Measurements from ENCODE around the gene DBR1.

The DBR1 gene

DNA sequence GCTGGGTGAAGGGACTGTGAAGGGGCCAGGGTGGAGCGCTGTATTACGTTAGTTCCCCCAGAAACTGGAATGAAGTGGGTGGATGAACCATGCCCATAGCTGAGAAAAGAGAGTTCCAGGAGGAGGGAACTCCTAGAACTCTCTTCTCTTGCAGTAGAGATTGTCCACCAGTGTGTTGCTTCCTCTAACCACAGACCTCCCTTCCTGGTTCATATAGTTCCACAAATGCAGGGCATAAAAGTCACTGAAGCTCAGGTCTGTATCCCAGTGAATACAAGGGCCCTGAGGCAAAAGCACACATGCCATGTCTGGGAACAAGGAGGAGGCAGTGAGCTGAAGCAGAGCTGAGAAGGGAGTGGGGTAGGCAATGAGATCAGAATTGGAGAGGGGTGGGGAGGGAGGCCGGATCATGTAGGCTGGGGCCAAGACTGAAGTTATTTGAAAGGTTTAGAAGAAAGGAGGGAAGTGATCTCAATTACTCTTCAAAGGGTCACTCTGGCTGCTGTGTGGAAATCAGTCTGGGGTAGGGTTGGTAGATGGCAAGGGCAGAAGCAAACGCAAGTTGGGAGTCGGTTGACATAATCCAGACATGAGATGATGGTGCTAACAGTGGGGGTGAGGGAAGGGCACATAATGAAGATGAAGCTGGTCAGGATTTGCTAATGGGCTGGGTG lies 49.0 kb downstream of the DBR1 start:
- H3K4ac ChIP-seq (ENCODE audit: low read depth, low read length), result no peak overlapping the region
- no peak overlapping the region for H3K27ac ChIP-seq (ENCODE audit: low read depth, low read length)
- H4K8ac ChIP-seq (ENCODE audit: low read depth, low read length), result no peak overlapping the region
- no peak overlapping the region for H3K9ac ChIP-seq (ENCODE audit: low read length)
- no peak overlapping the region for H3K18ac ChIP-seq (ENCODE audit: low read length)
- H2BK120ac ChIP-seq (ENCODE audit: low read depth, low read length), result no peak overlapping the region
- H3K79me2 ChIP-seq (ENCODE audit: control insufficient read depth, insufficient read depth, low read length), result no peaks in the 10 kb centered on the region
- DNase-seq, result no peak
- H3K56ac ChIP-seq (ENCODE audit: low read length), result no peak overlapping the region
- H3K4me1 ChIP-seq (ENCODE audit: control insufficient read depth, low read depth, low read length), result no peaks in the 10 kb centered on the region
- H3K23ac ChIP-seq (ENCODE audit: low read length), result no peak overlapping the region
- H3K36me3 ChIP-seq (ENCODE audit: control insufficient read depth, insufficient read depth, low read length), result no peaks in the 10 kb centered on the region
- H3K27me3 ChIP-seq (ENCODE audit: insufficient read depth, low read length, poor library complexity), result no peaks in the 10 kb centered on the region
- H3K4me2 ChIP-seq (ENCODE audit: low read length), result no peak overlapping the region
- H2BK5ac ChIP-seq (ENCODE audit: low read length), result no peak overlapping the region
- no peak overlapping the region for H4K5ac ChIP-seq (ENCODE audit: low read length)
- H2AK5ac ChIP-seq (ENCODE audit: low read length), result no peak overlapping the region
- H3K79me1 ChIP-seq (ENCODE audit: low read length), result no peaks in the 10 kb centered on the region
- no peak overlapping the region for H2BK15ac ChIP-seq (replicated peaks; ENCODE audit: low read depth)
- no CpG with 5 or more reads among the region's 5 CpGs for WGBS (ENCODE audit: extremely low coverage, insufficient coverage, low lambda C conversion rate)
- H3K4me3 ChIP-seq (ENCODE audit: low read length), result no peak overlapping the region

GRCh38 chr3:138124706-138125355 lies 49.9 kb downstream of the DBR1 start:
- no peak overlapping the region for H3K9ac ChIP-seq (ENCODE audit: low read length)
- H2BK5ac ChIP-seq (ENCODE audit: low read length), result no peak overlapping the region
- no peak overlapping the region for H3K18ac ChIP-seq (ENCODE audit: low read length)
- no peak overlapping the region for H3K23ac ChIP-seq (ENCODE audit: low read length)
- no peak overlapping the region for H4K5ac ChIP-seq (ENCODE audit: low read length)
- H3K36me3 ChIP-seq (ENCODE audit: control insufficient read depth, insufficient read depth, low read length), result no peaks in the 10 kb centered on the region
- H3K27ac ChIP-seq (ENCODE audit: low read depth, low read length), result no peak overlapping the region
- H3K27me3 ChIP-seq (ENCODE audit: insufficient read depth, low read length, poor library complexity), result no peaks in the 10 kb centered on the region
- H3K79me2 ChIP-seq (ENCODE audit: control insufficient read depth, insufficient read depth, low read length), result no peaks in the 10 kb centered on the region
- H3K4me2 ChIP-seq (ENCODE audit: low read length), result no peak overlapping the region
- no CpG with 5 or more reads among the region's 10 CpGs for WGBS (ENCODE audit: extremely low coverage, insufficient coverage, low lambda C conversion rate)
- H4K8ac ChIP-seq (ENCODE audit: low read depth, low read length), result no peak overlapping the region
- no peak overlapping the region for H3K56ac ChIP-seq (ENCODE audit: low read length)
- no peaks in the 10 kb centered on the region for H3K79me1 ChIP-seq (ENCODE audit: low read length)
- H3K4me3 ChIP-seq (ENCODE audit: low read length), result no peak overlapping the region
- no peak overlapping the region for H2BK120ac ChIP-seq (ENCODE audit: low read depth, low read length)
- no peaks in the 10 kb centered on the region for H3K4me1 ChIP-seq (ENCODE audit: control insufficient read depth, low read depth, low read length)
- no peak overlapping the region for H3K4ac ChIP-seq (ENCODE audit: low read depth, low read length)
- H2AK5ac ChIP-seq (ENCODE audit: low read length), result no peak overlapping the region
- no peak for DNase-seq
- no peak overlapping the region for H2BK15ac ChIP-seq (replicated peaks; ENCODE audit: low read depth)

DNA sequence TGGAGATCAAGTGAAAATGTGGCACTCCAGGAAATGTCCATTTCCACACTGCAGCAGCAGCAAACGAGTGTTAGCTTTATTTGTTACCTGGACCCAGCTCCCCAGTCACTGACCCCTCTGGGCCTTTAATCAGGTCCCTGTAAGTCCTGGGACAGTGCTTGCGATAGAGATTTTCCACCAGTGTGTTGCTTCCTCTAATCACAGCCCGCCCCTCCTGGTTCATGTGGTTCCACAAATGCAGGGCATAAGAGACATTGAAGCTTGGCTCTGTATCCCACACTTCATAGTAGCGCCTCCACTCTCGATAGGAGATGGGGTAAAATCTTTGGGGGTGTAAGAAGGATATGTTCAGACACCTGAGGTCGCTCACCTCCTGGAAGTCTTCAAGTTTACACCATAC lies 50.5 kb downstream of the DBR1 start:
- DNase-seq, result no peak
- Histone ChIP-seq H3K36me3 (ENCODE audit: control insufficient read depth, insufficient read depth, low read length) (no peaks in the 10 kb centered on the region), H3K79me1 (ENCODE audit: low read length) (no peaks in the 10 kb centered on the region), H2AK5ac (ENCODE audit: low read length) (no peak overlapping the region), H3K18ac (ENCODE audit: low read length) (no peak overlapping the region), H3K4ac (ENCODE audit: low read depth, low read length) (no peak overlapping the region), H3K79me2 (ENCODE audit: control insufficient read depth, insufficient read depth, low read length) (no peaks in the 10 kb centered on the region), H3K27ac (ENCODE audit: low read depth, low read length) (no peak overlapping the region), H2BK120ac (ENCODE audit: low read depth, low read length) (no peak overlapping the region), H4K8ac (ENCODE audit: low read depth, low read length) (no peak overlapping the region), H2BK15ac (replicated peaks; ENCODE audit: low read depth) (no peak overlapping the region), H3K4me3 (ENCODE audit: low read length) (no peak overlapping the region), H3K4me2 (ENCODE audit: low read length) (no peak overlapping the region), H3K4me1 (ENCODE audit: control insufficient read depth, low read depth, low read length) (no peaks in the 10 kb centered on the region), H2BK5ac (ENCODE audit: low read length) (no peak overlapping the region), H3K27me3 (ENCODE audit: insufficient read depth, low read length, poor library complexity) (no peaks in the 10 kb centered on the region), H3K23ac (ENCODE audit: low read length) (no peak overlapping the region), H4K5ac (ENCODE audit: low read length) (no peak overlapping the region), H3K56ac (ENCODE audit: low read length) (no peak overlapping the region), H3K9ac (ENCODE audit: low read length) (no peak overlapping the region)
- no CpG with 5 or more reads among the region's 6 CpGs for WGBS (ENCODE audit: extremely low coverage, insufficient coverage, low lambda C conversion rate)

GRCh38 chr3:138119423-138119766 lies 55.3 kb downstream of the DBR1 start:
- no peak for DNase-seq
- no peak overlapping the region for H3K4me3 ChIP-seq (ENCODE audit: low read length)
- no peak overlapping the region for H3K56ac ChIP-seq (ENCODE audit: low read length)
- no CpG with 5 or more reads among the region's 4 CpGs for WGBS (ENCODE audit: extremely low coverage, insufficient coverage, low lambda C conversion rate)
- no peak overlapping the region for H4K8ac ChIP-seq (ENCODE audit: low read depth, low read length)
- no peak overlapping the region for H2BK120ac ChIP-seq (ENCODE audit: low read depth, low read length)
- H3K27me3 ChIP-seq (ENCODE audit: insufficient read depth, low read length, poor library complexity), result no peaks in the 10 kb centered on the region
- H3K36me3 ChIP-seq (ENCODE audit: control insufficient read depth, insufficient read depth, low read length), result no peaks in the 10 kb centered on the region
- no peak overlapping the region for H3K23ac ChIP-seq (ENCODE audit: low read length)
- H2BK5ac ChIP-seq (ENCODE audit: low read length), result no peak overlapping the region
- no peak overlapping the region for H3K4ac ChIP-seq (ENCODE audit: low read depth, low read length)
- no peak overlapping the region for H3K27ac ChIP-seq (ENCODE audit: low read depth, low read length)
- H2BK15ac ChIP-seq (replicated peaks; ENCODE audit: low read depth), result no peak overlapping the region
- no peaks in the 10 kb centered on the region for H3K79me1 ChIP-seq (ENCODE audit: low read length)
- no peak overlapping the region for H3K4me2 ChIP-seq (ENCODE audit: low read length)
- no peak overlapping the region for H3K9ac ChIP-seq (ENCODE audit: low read length)
- H3K79me2 ChIP-seq (ENCODE audit: control insufficient read depth, insufficient read depth, low read length), result no peaks in the 10 kb centered on the region
- no peak overlapping the region for H3K18ac ChIP-seq (ENCODE audit: low read length)
- no peaks in the 10 kb centered on the region for H3K4me1 ChIP-seq (ENCODE audit: control insufficient read depth, low read depth, low read length)
- H4K5ac ChIP-seq (ENCODE audit: low read length), result no peak overlapping the region
- no peak overlapping the region for H2AK5ac ChIP-seq (ENCODE audit: low read length)

GRCh38 chr3:138118612-138119422 lies 55.9 kb downstream of the DBR1 start:
- Histone ChIP-seq H3K27ac (ENCODE audit: low read depth, low read length) (no peak overlapping the region), H2BK120ac (ENCODE audit: low read depth, low read length) (no peak overlapping the region), H4K5ac (ENCODE audit: low read length) (no peak overlapping the region), H3K18ac (ENCODE audit: low read length) (no peak overlapping the region), H3K79me1 (ENCODE audit: low read length) (no peaks in the 10 kb centered on the region), H3K56ac (ENCODE audit: low read length) (no peak overlapping the region), H2AK5ac (ENCODE audit: low read length) (no peak overlapping the region), H3K27me3 (ENCODE audit: insufficient read depth, low read length, poor library complexity) (no peaks in the 10 kb centered on the region), H3K36me3 (ENCODE audit: control insufficient read depth, insufficient read depth, low read length) (no peaks in the 10 kb centered on the region), H3K23ac (ENCODE audit: low read length) (no peak overlapping the region), H3K79me2 (ENCODE audit: control insufficient read depth, insufficient read depth, low read length) (no peaks in the 10 kb centered on the region), H3K4me3 (ENCODE audit: low read length) (no peak overlapping the region), H4K8ac (ENCODE audit: low read depth, low read length) (no peak overlapping the region), H3K4me2 (ENCODE audit: low read length) (no peak overlapping the region), H3K9ac (ENCODE audit: low read length) (no peak overlapping the region), H2BK5ac (ENCODE audit: low read length) (no peak overlapping the region), H3K4ac (ENCODE audit: low read depth, low read length) (no peak overlapping the region), H2BK15ac (replicated peaks; ENCODE audit: low read depth) (no peak overlapping the region), H3K4me1 (ENCODE audit: control insufficient read depth, low read depth, low read length) (no peaks in the 10 kb centered on the region)
- DNase-seq, result peak; percentile 91
- no CpG with 5 or more reads among the region's 8 CpGs for WGBS (ENCODE audit: extremely low coverage, insufficient coverage, low lambda C conversion rate)
